ENCODE results near the gene SAFB.
A peak's percentile ranks its signal among the peaks of the same experiment; 100 is the strongest.

Gene SAFB

DNA sequence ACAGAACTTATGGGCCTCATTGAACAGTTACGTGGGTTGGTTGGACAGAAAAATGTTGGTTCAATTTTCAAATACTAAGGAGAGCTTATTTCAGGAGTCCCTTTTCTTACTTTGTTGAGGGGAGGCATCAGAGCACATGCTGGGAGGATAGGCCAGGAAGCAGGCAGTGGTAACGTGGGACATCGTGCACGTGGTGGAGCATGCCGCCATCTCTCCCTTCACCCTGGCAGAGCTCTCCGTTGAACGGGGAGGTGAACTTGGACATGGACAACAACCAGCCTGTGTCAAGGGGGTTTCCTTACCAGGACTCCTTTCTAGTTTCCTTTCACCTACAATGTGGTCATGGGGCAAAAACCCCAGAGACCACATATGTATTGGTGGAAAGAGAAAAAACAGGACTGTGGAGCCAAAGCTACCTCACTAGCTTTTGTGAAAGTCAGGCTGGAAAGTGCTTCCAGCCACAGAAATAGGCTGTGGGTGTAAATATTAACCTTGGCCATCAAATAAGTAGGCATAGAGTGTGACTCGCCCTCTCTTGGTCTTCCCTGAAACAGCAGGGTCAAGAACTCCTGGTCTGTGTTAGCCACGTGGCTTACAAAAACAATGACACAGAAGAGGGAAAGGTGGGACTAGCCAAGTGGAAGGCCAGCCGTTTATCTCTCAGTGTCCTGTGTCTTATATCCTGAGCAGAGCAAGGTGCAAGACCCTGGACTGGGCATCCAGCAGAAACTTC lies 43.1 kb downstream of the SAFB start:
- FAIRE-seq: peak; percentile 92
- DNase-seq (ENCODE audit: low spot score): peak; percentile 74

DNA sequence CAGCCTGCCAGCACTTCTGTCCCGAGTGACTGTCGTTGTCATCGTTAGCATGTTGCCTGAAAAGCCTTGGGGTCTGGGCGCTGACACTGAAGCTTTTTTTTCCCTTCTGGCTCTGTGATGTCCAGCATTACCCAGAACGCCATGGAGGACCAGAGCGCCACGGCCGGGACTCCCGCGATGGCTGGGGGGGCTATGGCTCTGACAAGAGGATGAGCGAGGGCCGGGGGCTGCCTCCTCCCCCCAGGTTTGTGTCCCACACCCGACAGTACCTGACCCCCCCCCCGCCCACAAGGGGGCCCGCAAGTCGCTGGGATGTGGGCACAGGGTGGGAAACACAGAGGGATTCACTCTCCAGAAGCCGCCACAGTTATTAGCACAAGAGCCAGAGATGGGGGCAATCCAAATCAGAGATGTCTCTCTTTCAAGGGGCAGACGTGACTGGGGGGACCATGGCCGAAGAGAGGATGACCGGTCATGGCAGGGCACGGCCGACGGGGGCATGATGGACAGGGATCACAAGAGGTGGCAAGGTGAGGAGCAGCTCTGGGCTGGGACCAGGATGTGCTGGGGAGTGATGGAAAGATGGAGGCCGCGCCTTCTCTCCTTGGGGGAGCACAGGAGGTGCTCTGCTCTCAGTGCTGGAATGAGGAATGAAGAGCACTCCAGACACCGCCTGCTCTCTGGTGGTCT lies 44.2 kb downstream of the SAFB start:
- DNase-seq (ENCODE audit: low spot score) (no peak), FAIRE-seq (no peak)

DNA sequence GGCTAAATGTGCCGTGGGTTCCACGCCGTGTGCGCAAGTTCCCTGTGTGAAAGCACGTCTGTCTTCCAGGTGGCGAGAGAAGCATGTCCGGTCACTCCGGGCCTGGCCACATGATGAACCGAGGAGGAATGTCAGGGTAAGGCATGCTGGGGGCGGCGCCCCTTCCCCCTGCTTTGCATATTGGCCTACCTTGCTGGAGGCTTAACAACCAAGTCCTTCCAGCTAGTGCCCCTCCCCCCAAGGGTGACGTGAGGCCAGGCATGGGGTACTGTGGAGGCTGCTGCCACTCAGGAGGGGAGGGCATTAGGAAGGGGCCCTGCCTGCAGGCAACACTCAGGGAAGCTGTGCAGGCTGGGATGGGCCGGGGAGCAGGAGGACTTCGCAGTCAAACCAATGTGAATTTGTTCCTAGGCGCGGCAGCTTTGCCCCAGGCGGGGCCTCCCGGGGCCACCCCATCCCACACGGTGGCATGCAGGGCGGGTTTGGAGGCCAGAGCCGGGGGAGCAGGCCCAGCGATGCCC lies 44.9 kb downstream of the SAFB start:
- FAIRE-seq (no peak), DNase-seq (ENCODE audit: low spot score) (no peak)

DNA sequence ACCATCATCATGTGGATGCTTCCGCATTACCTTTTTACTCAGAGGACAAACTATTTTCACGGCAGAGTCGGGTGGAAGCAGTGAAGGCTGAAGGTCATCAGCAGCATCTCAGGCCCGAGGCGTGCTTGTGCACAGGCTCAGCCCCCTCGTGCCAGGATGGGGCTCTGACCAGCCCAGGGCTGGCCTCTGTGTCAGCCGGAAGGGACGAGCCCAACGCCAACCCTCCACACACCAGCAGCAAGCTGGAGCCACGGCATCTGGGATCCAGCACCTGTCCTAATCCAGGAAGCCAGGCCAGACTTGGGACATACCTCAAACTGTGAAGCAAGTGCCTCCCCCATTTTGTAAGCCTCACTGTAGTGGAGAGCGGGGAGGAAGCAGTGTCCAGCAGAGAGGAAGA lies 46.3 kb downstream of the SAFB start:
- DNase-seq (ENCODE audit: low spot score) (no peak), FAIRE-seq (no peak)

DNA sequence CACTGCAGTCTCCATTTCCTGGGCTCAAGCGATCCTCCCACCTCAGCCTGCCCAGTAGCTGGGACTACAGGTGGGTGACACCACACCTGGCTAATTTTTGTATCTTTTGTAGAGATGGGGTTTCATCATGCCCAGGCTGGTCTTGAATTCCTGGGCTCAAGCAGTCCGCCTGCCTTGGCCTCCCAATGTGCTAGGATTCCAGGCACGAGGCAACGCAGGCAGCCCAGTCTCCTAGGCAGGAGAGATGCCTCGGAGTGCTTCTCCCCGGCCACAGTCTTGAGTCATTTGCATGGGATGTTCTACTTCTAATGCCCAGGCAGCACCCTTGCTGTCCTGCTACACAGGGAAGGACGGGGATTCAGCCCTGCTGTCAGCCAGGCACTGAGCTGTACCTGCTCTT lies 48.7 kb downstream of the SAFB start:
- FAIRE-seq: no peak
- DNase-seq (ENCODE audit: low spot score): no peak

DNA sequence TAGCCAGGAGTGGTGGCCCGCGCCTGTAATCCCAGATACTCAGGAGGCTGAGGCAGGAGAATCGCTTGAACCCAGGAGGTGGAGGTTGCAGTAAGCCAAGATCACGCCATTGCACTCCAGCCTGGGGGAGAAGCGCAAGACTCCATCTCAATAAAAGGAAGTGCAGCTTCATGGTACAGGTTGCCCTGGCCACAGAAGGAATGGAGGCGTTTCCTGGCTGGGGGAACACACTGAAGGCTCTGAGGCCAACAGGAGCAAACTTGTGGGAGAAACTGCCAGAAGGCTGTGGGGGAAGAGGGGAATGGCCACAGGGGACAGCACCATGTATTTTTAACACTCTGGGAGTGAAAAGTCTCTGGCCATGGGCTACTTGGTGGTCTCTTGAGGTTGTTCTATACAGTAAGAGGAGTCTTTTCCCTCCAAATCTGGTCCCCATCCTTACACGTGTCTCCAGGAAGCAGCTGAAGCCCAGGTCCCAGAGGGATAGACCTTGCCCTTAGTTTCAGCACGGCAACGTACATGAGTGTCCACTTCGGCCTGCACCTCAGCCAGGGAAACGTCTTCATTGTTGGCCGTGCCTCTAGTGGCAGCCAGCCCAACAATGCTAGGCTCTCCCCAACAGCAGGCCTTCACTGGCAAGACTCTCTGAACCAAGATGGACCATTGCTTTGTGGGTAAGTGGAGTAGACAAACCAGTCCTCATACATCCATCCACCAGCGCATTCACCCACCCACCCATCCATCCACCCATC lies 50.0 kb downstream of the SAFB start:
- no peak for DNase-seq (ENCODE audit: low spot score)
- no peak for FAIRE-seq

DNA sequence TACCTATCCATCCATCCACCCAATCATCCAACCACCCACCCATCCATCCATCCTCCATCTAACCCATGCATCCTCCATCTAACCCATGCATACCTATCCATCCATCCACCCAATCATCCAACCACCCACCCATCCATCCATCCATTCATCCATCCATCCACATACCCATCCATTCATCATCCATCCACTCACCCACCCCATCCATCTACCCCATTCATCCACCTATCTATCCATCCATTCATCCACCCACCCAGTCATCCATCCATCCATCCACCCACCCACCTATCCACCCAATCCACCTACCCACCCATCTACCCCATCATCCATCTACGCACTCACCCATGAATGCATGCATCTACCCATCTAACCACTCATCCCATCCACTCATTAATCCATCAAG lies 50.9 kb downstream of the SAFB start:
- DNase-seq (ENCODE audit: low spot score) (no peak), FAIRE-seq (no peak)

DNA sequence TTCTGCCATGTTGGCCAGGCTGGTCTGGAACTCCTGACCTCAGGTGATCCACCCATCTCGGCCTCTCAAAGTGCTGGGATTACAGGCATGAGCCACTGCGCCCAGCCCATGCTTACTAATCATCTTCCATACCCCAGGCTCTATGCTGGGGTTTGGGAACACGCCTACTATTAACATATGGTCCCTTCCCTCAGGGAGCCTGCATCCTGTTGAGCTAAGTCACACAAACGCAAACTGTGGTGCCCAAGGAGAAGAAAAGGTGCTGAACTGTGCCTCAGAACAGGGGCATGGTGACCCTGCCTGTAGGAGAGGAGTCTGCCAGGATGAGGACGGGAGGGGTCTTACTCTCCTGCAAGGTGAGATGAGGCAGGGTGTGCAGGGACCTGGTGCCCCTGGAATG lies 51.8 kb downstream of the SAFB start:
- DNase-seq (ENCODE audit: low spot score) (no peak), FAIRE-seq (no peak)

DNA sequence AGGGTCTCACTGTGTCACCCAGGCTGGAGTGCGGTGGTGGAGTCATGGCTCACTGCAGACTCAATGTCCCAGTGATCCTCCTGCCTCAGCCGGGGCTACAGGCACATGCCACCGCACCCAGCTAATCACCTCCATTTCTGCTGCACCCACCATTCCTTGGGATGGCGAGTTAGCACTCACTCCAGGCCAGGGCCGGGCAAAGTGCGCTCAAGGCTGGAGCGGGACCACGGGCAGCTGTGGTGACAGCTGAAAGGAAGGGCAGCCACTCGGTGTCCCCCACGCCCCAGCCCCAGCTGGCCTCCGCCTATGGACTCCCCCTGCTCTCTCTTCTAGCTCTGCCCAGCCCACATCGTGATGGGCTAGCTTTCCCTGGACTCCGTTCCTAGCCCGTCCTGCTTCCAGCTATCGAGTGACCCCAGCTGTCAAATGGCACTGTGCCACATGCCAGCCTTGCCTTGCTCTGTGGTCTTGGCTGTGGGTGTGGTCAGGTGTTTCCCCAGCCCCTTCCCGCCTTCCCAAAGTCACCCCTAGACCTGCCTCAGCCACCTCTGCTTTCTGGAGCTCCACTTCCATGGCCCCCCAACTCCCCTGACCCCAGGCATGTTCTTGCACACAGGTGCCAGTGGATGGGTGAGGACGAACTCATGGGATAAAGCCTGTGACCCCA lies 53.4 kb downstream of the SAFB start:
- DNase-seq (ENCODE audit: low spot score) (no peak), FAIRE-seq (no peak)

DNA sequence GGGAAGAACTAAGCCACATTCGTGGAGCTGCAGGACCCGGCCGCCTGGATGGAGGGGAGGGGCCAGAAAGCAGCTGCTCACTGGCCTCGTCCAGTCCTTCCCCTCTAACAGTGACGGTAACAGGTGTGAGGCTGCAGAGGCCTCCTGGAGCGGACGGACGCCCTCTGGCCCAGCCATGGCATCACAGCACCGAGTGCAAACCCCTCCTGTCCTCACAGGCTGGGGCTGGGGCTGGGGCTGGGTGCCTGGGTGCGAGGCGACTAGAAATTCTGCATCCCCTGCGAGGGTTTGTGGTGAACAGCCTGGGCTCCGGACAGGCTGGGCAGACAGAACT lies 53.9 kb downstream of the SAFB start:
- DNase-seq (ENCODE audit: low spot score) (no peak), FAIRE-seq (no peak)

DNA sequence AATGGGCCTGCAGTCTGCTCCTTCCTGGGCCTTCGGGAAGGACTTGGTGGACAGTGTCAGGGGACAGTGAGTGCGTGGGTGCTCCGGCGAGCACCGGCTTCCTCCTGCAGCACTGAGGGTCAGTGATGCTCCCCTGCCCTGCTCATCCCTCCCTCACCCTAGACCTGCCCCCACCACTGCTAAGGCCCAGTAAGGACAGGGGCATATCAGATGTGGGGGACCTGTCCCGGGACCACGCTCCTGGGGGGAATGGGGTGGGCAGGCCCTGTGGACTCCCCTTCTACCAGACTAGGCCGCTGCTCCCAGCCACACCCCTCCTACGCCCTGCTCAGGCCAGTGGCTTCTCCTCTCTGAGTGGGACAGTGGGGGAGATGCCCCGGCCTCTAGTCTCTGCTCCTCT lies 54.3 kb downstream of the SAFB start:
- no peak for FAIRE-seq
- no peak for DNase-seq (ENCODE audit: low spot score)

DNA sequence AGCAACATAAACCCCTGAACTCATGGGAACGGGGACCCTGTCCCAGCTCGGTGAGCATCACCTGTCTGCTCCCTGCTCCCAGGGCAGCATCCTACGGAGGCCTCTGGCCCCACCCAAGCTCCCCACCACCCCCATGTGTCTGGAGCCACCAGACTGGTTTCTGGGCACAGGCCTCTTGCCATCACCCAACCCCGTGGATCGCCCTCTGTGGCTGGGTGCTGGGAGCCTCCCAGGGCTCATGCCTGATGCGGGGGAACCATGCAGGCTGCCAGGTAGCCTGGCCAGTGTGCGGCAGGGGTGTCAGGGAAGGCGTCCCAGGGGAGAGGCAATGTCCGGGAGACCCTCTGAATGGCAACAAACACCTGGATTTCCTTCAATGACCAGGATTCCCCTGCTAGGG lies 54.7 kb downstream of the SAFB start:
- FAIRE-seq: no peak
- no peak for DNase-seq (ENCODE audit: low spot score)

DNA sequence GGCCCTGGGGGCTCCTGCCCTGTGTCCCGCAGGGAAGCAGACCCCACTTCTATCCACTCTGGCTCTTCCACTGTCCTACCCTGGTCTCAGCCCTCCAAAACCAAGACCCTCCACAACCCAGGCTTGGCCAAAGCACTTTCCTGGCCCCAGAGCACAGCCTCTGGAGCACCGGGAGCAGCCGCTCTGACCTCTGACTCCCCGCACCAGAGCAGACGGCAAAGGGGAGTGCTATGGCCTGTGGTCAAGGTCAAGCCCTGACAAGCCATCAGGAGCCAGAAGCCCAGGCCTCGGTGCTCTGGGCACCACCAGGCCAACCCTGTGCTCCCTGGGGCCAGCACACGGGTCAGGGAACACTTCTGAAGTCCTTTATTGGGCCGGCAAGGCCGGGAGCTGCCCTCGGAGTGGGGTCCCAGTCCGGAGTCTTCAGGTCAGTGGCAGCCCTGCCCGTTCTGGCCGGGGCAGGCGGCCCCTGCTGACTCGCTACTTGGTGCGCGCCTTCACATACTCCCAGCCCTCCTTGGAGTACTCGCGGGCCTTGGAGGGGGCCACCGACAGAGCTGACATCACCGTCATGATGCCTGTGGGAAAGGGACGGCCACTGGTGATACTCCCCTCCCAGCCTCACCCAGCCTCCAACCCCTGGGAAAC lies 55.3 kb downstream of the SAFB start:
- FAIRE-seq: no peak
- DNase-seq (ENCODE audit: low spot score): no peak

DNA sequence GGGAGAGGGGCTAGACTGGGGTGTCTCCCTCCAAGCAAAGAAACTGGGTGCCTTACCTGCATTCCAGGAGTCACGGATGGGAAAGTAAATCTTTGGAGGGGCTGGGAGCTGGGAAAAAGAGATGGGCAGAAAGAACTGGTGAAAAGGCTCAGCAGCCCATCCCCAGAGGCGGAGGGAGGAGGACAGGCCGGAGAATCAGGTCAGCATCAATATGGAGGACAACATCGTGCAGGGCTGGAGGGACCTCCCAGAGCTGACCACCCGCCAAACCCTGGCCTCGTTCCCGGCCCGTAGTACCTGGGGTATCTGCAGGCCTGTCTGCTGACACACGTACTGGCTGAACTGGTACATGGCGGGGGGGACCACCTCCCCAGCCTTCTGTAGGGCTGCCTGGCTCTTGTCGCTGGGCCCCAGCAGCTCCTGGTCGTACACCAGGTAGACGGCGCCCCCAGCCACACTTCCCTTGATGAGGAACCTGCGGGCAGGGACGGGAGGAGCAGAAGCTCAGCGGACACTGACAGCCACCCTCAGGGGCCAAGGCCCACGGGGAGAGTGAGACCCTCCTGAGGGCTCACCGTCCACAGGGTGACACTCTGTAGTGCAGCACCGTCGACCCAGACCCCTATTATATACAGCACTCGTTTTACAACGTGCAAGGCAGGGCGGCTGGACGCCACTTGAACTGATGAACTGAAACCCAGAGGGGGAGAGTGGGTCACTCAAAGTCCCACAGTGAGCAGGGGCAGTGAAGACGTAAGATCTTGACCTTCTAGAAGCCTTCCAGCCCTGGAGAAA lies 56.6 kb downstream of the SAFB start:
- DNase-seq (ENCODE audit: low spot score) (no peak), FAIRE-seq (no peak)

DNA sequence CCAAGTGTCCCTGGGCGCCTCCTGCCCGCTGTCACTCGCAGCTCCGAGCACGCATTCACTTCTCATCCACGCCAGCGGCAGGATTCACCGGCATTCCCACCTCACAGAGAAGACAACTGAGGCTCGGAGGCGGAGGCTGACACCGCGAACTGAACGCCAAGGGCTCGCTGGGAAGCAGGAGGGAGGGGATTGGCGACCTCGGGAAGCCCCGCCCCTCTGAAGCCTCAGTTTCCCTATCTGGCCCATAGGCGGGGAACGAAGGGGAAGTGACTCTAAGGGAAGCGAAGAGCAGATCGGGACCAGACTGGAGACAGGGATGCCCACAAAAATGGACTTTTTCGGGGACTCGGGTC lies 57.2 kb downstream of the SAFB start:
- FAIRE-seq: no peak
- DNase-seq (ENCODE audit: low spot score): no peak

DNA sequence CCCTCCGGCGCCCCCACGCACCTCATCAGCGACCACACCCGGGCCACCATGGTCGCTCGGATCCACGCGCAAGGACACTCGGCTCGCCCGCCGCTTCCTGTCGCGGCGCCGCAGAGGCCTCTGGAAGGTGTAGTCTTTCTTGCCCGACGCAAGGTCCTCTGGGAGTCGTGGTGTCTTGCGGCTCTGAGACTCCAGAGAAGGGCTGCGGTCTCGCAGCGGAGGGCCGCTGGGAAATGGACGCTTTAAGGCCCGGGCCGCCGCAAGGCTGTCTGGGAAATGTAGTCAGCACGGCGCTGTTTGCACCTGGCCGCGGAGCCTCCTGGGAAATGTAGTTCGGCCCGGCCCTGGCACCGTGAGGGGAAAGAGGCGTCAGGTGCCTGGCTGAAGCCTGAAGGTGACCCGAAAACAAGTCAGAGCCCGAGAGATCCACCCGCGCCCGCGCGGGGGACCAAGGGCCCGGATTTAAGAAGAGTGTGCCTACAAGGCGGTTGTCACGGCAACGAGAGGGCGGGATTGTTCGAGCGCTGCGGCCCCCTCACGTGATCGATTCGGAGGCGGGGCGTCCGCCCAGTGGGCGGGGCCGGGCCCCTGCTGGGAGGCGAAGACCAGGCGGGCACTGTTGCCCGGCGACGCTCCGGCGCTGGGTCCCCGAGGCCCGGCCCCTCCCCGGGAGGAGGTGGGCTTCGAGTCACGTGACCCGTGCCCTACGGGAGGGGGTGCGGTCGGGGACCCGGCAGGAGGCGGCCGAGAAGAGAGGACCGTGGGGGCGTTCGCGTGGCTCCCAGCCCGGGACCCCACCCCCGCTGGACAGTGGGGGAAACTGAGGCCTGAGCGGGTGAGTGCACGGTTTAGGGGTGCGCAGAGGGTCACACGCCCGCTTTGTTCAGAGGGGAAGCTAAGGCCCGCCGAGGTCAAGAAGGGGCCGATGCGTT lies 57.8 kb downstream of the SAFB start, which contains the start of the genes HSD11B1L and MICOS13:
Gene HSD11B1L, plus strand, starts transcription at position 591 of the 932 bp plus-strand sequence. CDS start 3,806 bp downstream, outside the sequence.
Gene MICOS13, minus strand, starts transcription at position 80 of the 932 bp plus-strand sequence. Its CDS starts 30 bp downstream, at position 50.
- DNase-seq (ENCODE audit: low spot score) (peak; percentile 97), FAIRE-seq (peak; percentile 93)

DNA sequence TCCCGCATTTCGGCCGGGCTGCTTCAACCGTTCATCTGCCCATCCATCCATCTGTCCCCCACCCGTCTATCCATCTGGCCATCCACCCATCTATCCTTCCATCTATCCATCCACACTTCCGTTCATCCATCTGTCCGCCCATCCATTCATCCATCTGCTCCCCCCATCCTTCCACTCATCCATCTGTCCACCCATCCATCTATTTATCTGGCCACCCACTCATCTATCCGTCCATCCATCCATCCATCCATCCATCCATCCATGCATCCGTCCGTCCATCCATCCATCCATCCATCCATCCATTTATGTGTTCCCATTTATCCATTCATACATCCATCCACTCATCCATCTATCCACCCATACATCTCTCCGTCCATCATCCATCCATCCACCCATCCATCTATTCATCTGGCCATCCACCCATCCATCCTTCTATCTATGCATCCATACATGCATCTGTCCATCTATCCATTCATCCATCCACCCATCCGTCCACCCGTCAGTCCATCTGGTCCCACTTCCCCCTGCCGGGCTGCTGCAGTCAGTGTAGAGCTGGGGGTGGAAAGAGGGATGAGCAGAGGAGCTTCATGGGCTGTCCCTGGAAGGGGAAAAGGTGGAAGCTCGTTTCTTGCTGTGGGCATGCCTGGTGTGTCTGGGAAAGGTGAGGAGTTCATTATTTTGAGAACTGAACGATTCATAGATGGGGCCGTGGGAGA lies 58.7 kb downstream of the SAFB start:
- no peak for FAIRE-seq
- DNase-seq (ENCODE audit: low spot score): no peak

DNA sequence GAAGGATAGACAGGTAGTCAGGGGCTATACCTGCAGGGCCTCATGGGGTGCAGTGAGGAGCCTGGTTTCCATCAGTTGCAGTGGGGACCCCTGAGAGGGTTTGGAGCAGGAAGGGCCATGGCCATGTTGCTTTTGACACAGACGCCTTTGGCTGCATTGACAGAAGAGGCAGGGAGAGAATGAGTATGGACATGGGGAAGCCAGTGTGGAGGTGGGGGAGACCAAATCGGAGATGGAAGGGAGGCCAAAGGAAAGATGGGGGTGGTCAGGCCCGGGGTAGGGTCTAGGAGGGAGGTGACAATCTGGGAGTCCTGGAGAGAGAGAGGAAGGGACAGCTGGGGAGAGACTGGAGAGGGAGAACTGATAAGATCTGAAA lies 59.2 kb downstream of the SAFB start:
- no peak for DNase-seq (ENCODE audit: low spot score)
- FAIRE-seq: no peak
